ENCODE results near the gene RPRD1B. TPM values are rescaled to one million over a fixed set of nuclear protein-coding genes. Genes with fewer than 3 reads are reported as not detected.
A peak's percentile ranks its signal among the peaks of the same experiment; 100 is the strongest.

Gene RPRD1B
- total and polyA plus RNA-seq, 2 of the 13 experiments (the other 11 are each of a cell fraction or from before 2014, with no cell fraction given): 31.1 to 41.5 TPM

DNA sequence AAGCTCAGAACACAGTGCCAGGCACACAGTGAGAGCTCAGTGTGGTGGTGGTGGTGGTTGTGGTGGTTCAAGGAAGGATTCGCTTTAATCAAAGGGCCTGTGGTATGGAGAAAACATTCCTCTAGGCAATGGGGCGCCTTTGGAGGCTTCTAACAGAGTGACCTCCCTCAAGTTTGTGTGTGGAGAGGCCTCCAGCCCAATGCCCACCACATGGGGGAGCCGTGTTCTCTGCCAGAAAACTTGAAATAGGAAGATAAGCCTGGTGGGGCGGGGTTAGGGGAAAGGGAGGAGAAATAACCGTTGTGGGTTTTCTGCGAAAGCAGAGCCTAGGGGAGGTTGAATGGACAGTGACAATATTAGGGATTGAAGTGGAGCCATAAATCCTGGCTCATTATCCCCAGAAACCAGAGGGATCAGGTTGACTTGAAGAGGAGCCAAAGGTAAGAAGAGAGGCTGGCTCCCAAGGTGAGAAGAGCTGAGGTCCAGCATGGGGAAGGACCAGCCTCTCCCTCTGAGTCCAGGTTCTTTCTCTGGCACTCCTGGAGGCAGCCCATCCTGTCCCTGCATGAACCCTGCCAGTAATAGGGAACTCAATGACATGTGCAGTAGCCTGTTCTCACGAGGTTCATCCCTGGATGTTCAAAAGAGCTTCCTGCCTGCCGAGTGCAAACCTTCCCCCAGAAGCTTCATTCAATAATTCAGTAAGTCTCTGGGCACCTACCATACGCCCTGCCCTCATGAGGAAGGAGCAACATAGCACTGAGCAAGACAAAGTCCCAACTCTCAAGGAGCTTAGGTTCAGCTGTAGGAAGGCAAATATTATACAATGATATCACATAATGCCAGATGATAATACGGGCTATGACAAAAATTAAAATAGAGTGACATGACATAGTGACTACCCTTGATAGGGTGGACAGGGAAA lies 80.1 kb downstream of the RPRD1B start (continued):
- no peak for TF ChIP-seq CEBPZ (IDR thresholded peaks at IDR 0.05; ENCODE audit: low read length)
- TF ChIP-seq SALL2 (CRISPR knock-in tag; IDR thresholded peaks at IDR 0.05): no peak
- no peak for TF ChIP-seq CREM (IDR thresholded peaks at IDR 0.05)
- TF ChIP-seq CREM (CRISPR knock-in tag; IDR thresholded peaks at IDR 0.05): no peak
- TF ChIP-seq, protein P1, sequence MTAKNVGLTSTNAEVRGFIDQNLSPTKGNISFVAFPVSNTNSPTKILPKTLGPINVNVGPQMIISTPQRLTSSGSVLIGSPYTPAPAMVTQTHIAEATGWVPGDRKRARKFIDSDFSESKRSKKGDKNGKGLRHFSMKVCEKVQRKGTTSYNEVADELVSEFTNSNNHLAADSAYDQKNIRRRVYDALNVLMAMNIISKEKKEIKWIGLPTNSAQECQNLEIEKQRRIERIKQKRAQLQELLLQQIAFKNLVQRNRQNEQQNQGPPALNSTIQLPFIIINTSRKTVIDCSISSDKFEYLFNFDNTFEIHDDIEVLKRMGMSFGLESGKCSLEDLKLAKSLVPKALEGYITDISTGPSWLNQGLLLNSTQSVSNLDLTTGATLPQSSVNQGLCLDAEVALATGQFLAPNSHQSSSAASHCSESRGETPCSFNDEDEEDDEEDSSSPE (CRISPR knock-in tag; IDR thresholded peaks at IDR 0.05): no peak
- no peak for TF ChIP-seq HNRNPK (IDR thresholded peaks at IDR 0.05; ENCODE audit: low read depth, low read length, poor library complexity, severe bottlenecking)
- TF ChIP-seq ZNF326 (CRISPR knock-in tag; IDR thresholded peaks at IDR 0.05; ENCODE audit: borderline replicate concordance): no peak
- no peak for TF ChIP-seq DPF2 (CRISPR knock-in tag; IDR thresholded peaks at IDR 0.05; ENCODE audit: borderline replicate concordance, low read depth)
- no peak for TF ChIP-seq ZNF652 (CRISPR knock-in tag; IDR thresholded peaks at IDR 0.05; ENCODE audit: borderline replicate concordance, low read depth)
- TF ChIP-seq NFIC (IDR thresholded peaks at IDR 0.05; ENCODE audit: low read length): no peak
- TF ChIP-seq, protein P2, sequence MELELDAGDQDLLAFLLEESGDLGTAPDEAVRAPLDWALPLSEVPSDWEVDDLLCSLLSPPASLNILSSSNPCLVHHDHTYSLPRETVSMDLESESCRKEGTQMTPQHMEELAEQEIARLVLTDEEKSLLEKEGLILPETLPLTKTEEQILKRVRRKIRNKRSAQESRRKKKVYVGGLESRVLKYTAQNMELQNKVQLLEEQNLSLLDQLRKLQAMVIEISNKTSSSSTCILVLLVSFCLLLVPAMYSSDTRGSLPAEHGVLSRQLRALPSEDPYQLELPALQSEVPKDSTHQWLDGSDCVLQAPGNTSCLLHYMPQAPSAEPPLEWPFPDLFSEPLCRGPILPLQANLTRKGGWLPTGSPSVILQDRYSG (CRISPR knock-in tag; IDR thresholded peaks at IDR 0.05): no peak
- 0 out of 2 replicates have a peak, but pooled peaks have one; percentile 24 for TF ChIP-seq GATAD1 (CRISPR knock-in tag; IDR thresholded peaks at IDR 0.05)
- no peak for TF ChIP-seq FOXO1 (CRISPR knock-in tag; IDR thresholded peaks at IDR 0.05)
- peak; percentile 49; the same call in 1 of the 2 replicates for TF ChIP-seq GATAD2A (CRISPR knock-in tag; IDR thresholded peaks at IDR 0.05)
- 0 out of 2 replicates have a peak, but pooled peaks have one; percentile 21 for TF ChIP-seq GFI1 (CRISPR knock-in tag; IDR thresholded peaks at IDR 0.05; ENCODE audit: borderline replicate concordance)
- TF ChIP-seq PPARG (CRISPR knock-in tag; conservative IDR thresholded peaks at IDR 0.05): no peak
- no peak for TF ChIP-seq ARNT (IDR thresholded peaks at IDR 0.05)
- TF ChIP-seq XRCC5 (optimal IDR thresholded peaks at IDR 0.05; ENCODE audit: low read length): peak; percentile 74
- no peak for TF ChIP-seq TARDBP (CRISPR knock-in tag; IDR thresholded peaks at IDR 0.05)
- TF ChIP-seq ZNF597 (CRISPR knock-in tag; IDR thresholded peaks at IDR 0.05): no peak
- TF ChIP-seq TCF7 (IDR thresholded peaks at IDR 0.05; ENCODE audit: low read depth): no peak
- no peak for TF ChIP-seq MAZ (IDR thresholded peaks at IDR 0.05; ENCODE audit: borderline replicate concordance, low read depth, low read length)
- no peak for TF ChIP-seq MAZ (CRISPR knock-in tag; IDR thresholded peaks at IDR 0.05; ENCODE audit: low read depth)
- TF ChIP-seq REXO4 (CRISPR knock-in tag; IDR thresholded peaks at IDR 0.05; ENCODE audit: borderline replicate concordance): no peak
